A549 (cell line): Measurements from ENCODE around the gene CNTN1. TPM values are rescaled to one million over a fixed set of nuclear protein-coding genes. Genes with fewer than 3 reads are reported as not detected.
A peak's percentile ranks its signal among the peaks of the same experiment; 100 is the strongest.

Experiments
- ATAC-seq, 2 experiments: fragments of 200-7000 bp in 1 of 2; fragments of >200 bp in 1 of 2; cut with Nextera tagmentation in 1 of 2; cut with Tn5 transposase in 1 of 2; 3 replicates each; pipeline versions ENCODE4 v1.8.0 to v1.9.1; 2018 to 2020; ENCODE audit warnings: mild to moderate bottlenecking in 1 of 2, moderate library complexity in 1 of 2
- CTCF ChIA-PET: fragments of 300-600 bp; sonication (Branson Sonifier 250); formaldehyde crosslinking; extraction: SDS; loops from one replicate; lab custom pipeline; 2021; ENCODE audit warnings: antibody characterized with exemption, inconsistent platforms; lab: Yijun Ruan, JAX
- POLR2A ChIA-PET: fragments of 350-600 bp; formaldehyde crosslinking; extraction: SDS; loops from one replicate; lab custom pipeline; 2021; ENCODE audit warnings: antibody characterized with exemption, inconsistent platforms; lab: Yijun Ruan, JAX
- DNase-seq, 2 experiments: peaks; one replicate each; pipeline versions ENCODE4 v3.0.0 to v3.0.0-alpha.2; 2011 to 2016; ENCODE audit warnings: low read depth in 1 of 2, low spot score in 1 of 2
- FAIRE-seq: peaks from 2 replicates; lab custom pipeline; 2011; peaks lifted over from hg19 to GRCh38; lab: Jason Lieb, UNC
- H3K27ac ChIP-seq, 2 experiments: fragments of >200 bp; sonication (Bioruptor Twin); formaldehyde crosslinking; 3 replicates each; pipeline ENCODE4 v1.5.1; 2016 to 2017
- H3K4me1 ChIP-seq: fragments of >200 bp; sonication (Bioruptor Twin); formaldehyde crosslinking; 3 replicates; pipeline ENCODE4 v1.6.1; 2016
- H3K4me2 ChIP-seq: fragments of >200 bp; sonication (Bioruptor Twin); formaldehyde crosslinking; 3 replicates; pipeline ENCODE4 v1.6.1; 2016
- H3K4me3 ChIP-seq: fragments of >200 bp; sonication (Bioruptor Twin); formaldehyde crosslinking; 3 replicates; pipeline ENCODE4 v1.5.1; 2016
- H3K9me3 ChIP-seq: fragments of >200 bp; sonication (Bioruptor Twin); formaldehyde crosslinking; 3 replicates; pipeline ENCODE4 v1.6.1; 2016
- ATOH8 ChIP-seq: fragments of 250-450 bp; sonication (Bioruptor Pico); IDR thresholded peaks from 2 replicates; pipeline ENCODE4 v1.5.0; 2020; ENCODE audit warnings: low read depth, mild to moderate bottlenecking, moderate library complexity
- CBX2 ChIP-seq: fragments of 200-600 bp; sonication (generic); IDR thresholded peaks from 2 replicates; pipeline ENCODE4 v1.6.1; 2016; ENCODE audit warnings: low read depth, mild to moderate bottlenecking, borderline replicate concordance
- CTCF ChIP-seq: fragments of >200 bp; sonication (Bioruptor Twin); formaldehyde crosslinking; IDR thresholded peaks from 3 replicates; pipeline ENCODE4 v1.5.1; 2016
- EHF ChIP-seq: fragments of 250-450 bp; sonication (Bioruptor Pico); IDR thresholded peaks from 2 replicates; pipeline ENCODE4 v1.5.0; 2020; ENCODE audit warnings: mild to moderate bottlenecking
- ESRRA ChIP-seq: fragments of 150-350 bp; IDR thresholded peaks from 2 replicates; pipeline ENCODE4 v1.6.1; 2014; ENCODE audit warnings: mild to moderate bottlenecking, low read length, borderline replicate concordance
- HDAC2 ChIP-seq: fragments of 200-600 bp; sonication (generic); IDR thresholded peaks from 2 replicates; pipeline ENCODE4 v1.6.1; 2016
- HES2 ChIP-seq: fragments of >200 bp; sonication (Bioruptor Twin); formaldehyde crosslinking; IDR thresholded peaks from 2 replicates; pipeline ENCODE4 v1.6.1; 2016
- HMGXB4 ChIP-seq: fragments of 250-450 bp; sonication (Bioruptor Pico); IDR thresholded peaks from 2 replicates; pipeline ENCODE4 v1.5.0; 2021; ENCODE audit warnings: mild to moderate bottlenecking, moderate library complexity, borderline replicate concordance
- HOXA7 ChIP-seq: fragments of 250-450 bp; sonication (Bioruptor Pico); IDR thresholded peaks from 2 replicates; pipeline ENCODE4 v1.5.0; 2020; ENCODE audit warnings: mild to moderate bottlenecking, moderate library complexity
- HOXB13 ChIP-seq: fragments of 250-450 bp; sonication (Bioruptor Pico); IDR thresholded peaks from 2 replicates; pipeline ENCODE4 v1.5.0; 2020; ENCODE audit warnings: low read depth, mild to moderate bottlenecking, moderate library complexity
- JUN ChIP-seq, 2 experiments: fragments of >200 bp; sonication (Bioruptor Twin); formaldehyde crosslinking; IDR thresholded peaks; 2 replicates in 1 of 2; 3 replicates in 1 of 2; pipeline ENCODE4 v1.6.1; 2016 to 2017
- KDM1A ChIP-seq: fragments of 200-600 bp; sonication (generic); IDR thresholded peaks from 2 replicates; pipeline ENCODE4 v1.6.1; 2016; ENCODE audit warnings: low read depth, mild to moderate bottlenecking
- MAZ ChIP-seq: fragments of 150-350 bp; IDR thresholded peaks from 2 replicates; pipeline ENCODE4 v1.6.1; 2014; ENCODE audit warnings: antibody characterized with exemption, low read depth, low read length, borderline replicate concordance
- NPAS2 ChIP-seq: fragments of 250-450 bp; sonication (Bioruptor Pico); IDR thresholded peaks from 2 replicates; pipeline ENCODE4 v1.8.0; 2022; ENCODE audit warnings: mild to moderate bottlenecking, moderate library complexity, borderline replicate concordance
- RCOR1 ChIP-seq: fragments of 150-350 bp; IDR thresholded peaks from 2 replicates; pipeline ENCODE4 v1.6.1; 2014; ENCODE audit warnings: antibody characterized with exemption, low read length, low read depth
- WGBS: methylation state at CpG from one replicate; pipeline ENCODE4 v1.1.6; 2017; ENCODE audit errors: missing lambda C conversion rate; 5-methylcytosine and 5-hydroxymethylcytosine counted together
- polyA plus RNA-seq, 4 experiments: library from polyadenylated mRNA; depleted of rRNA in 3 of 4; stranded (reverse); fragments of >200 nt; fragmentation: RNase III in 1 of 4; extraction: RNeasy Plus Mini Kit Qiagen cat#74134 plus additional on column Dnase treatment in 1 of 4; gene quantifications; 2 replicates in 3 of 4; 3 replicates in 1 of 4; pipeline ENCODE4 v1.2.3, GENCODE V29; 2011 to 2017

CNTN1 gene
- polyA plus RNA-seq, 2 of the 4 experiments (the other 2 are of a cell fraction) = 69.7 to 175 TPM

- POLR2A ChIA-PET = no interaction called here
- no peak for TF ChIP-seq ATOH8
- no peak for TF ChIP-seq HMGXB4 (CRISPR knock-in tag)
- TF ChIP-seq KDM1A = no peak
- no peak for TF ChIP-seq ESRRA
- no peak for TF ChIP-seq CBX2
- TF ChIP-seq RCOR1 = no peak
- peaks cover 21% of the 10 kb centered on the region for H3K4me1 ChIP-seq
- DNase-seq = no peak
- no peaks in the 10 kb centered on the region for H3K9me3 ChIP-seq
- peak; percentile 36 for FAIRE-seq
- H3K27ac ChIP-seq = no peak overlapping the region
- ATAC-seq = no peak
- H3K4me3 ChIP-seq = no peak overlapping the region
- no peak overlapping the region for H3K4me2 ChIP-seq
- CTCF ChIA-PET = no interaction called here
Measured at GRCh38 chr12:40794087-40794486, 101.8 kb downstream of the CNTN1 start.

GRCh38 chr12:40801082-40801481, 108.8 kb downstream of the CNTN1 start:
- no peak for ATAC-seq
- no peak overlapping the region for H3K4me3 ChIP-seq
- CTCF ChIA-PET = no interaction called here

GRCh38 chr12:40801861-40802260, 109.6 kb downstream of the CNTN1 start:
- H3K9me3 ChIP-seq = no peaks in the 10 kb centered on the region
- ATAC-seq (no peak), FAIRE-seq (peak; percentile 32), DNase-seq (no peak)
- CTCF ChIA-PET = no interaction called here
- TF ChIP-seq HES2 (no peak), HOXA7 (CRISPR knock-in tag) (no peak), EHF (no peak)
- TF ChIP-seq, all 56 proteins: peak for 0
- WGBS = 83% methylated on average over 2 of the region's 2 CpGs
- POLR2A ChIA-PET = no interaction called here
- Histone ChIP-seq H3K4me2 (no peak overlapping the region), H3K27ac (no peak overlapping the region), H3K4me1 (peaks cover 25% of the 10 kb centered on the region), H3K4me3 (no peak overlapping the region)

More at GRCh38 chr12:40801082-40801481, 108.8 kb downstream of the CNTN1 start:
- TF ChIP-seq HOXB13 (CRISPR knock-in tag) (no peak), JUN (IDR thresholded peaks at IDR 0.05) (no peak), HDAC2 (no peak), NPAS2 (CRISPR knock-in tag) (no peak), HMGXB4 (CRISPR knock-in tag) (no peak), MAZ (no peak), RCOR1 (no peak), CTCF (no peak)
- Histone ChIP-seq H3K4me1 (peaks cover 24% of the 10 kb centered on the region), H3K4me2 (no peak overlapping the region), H3K27ac (no peak overlapping the region), H3K9me3 (no peaks in the 10 kb centered on the region)
- WGBS = 87% methylated on average over 2 of the region's 2 CpGs
- DNase-seq (no peak), FAIRE-seq (no peak)
- POLR2A ChIA-PET = no interaction called here
